Peyer's patch (tissue), 4 donors: ENCODE data around the gene G6PC3.

Source experiments
- POLR2A ChIP-seq, 2 donors: fragments of 450-650 bp; IDR thresholded peaks; one replicate each; pipeline ENCODE4 v1.5.1; 2017; ENCODE audit warnings: antibody characterized with exemption in 2 of 2, mild to moderate bottlenecking in 2 of 2, moderate library complexity in 2 of 2
- TF ChIP-seq, protein P1 (sequence below), 6 experiments: fragments of 450-650 bp in 4 of 6; fragments of 200-600 bp in 2 of 6; sonication (generic) in 1 of 6; IDR thresholded peaks; one replicate each; pipeline ENCODE4 v1.5.1; 2017 to 2019; ENCODE audit warnings: antibody characterized with exemption in 6 of 6, mild to moderate bottlenecking in 3 of 6, moderate library complexity in 1 of 6

DNA sequence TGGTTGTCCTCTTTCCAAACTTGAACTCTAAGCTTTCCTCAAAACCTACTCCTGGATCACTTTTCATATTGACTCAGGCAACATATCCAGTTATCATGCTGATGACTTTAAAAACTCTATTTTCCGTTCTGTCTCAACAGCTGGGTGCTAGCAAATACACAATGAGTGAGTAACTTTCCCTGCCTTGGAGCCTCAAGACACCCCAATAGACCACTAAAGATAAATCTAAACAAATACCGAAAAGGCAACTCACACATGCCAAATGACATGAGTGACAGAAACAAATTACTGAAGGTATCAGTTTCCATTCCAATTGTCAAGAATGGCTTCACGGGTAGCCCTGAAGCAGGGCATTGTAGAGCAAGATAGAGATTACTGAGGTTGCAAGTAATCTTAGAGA, 40.1 kb upstream of the G6PC3 start:
- TF ChIP-seq, protein P1, sequence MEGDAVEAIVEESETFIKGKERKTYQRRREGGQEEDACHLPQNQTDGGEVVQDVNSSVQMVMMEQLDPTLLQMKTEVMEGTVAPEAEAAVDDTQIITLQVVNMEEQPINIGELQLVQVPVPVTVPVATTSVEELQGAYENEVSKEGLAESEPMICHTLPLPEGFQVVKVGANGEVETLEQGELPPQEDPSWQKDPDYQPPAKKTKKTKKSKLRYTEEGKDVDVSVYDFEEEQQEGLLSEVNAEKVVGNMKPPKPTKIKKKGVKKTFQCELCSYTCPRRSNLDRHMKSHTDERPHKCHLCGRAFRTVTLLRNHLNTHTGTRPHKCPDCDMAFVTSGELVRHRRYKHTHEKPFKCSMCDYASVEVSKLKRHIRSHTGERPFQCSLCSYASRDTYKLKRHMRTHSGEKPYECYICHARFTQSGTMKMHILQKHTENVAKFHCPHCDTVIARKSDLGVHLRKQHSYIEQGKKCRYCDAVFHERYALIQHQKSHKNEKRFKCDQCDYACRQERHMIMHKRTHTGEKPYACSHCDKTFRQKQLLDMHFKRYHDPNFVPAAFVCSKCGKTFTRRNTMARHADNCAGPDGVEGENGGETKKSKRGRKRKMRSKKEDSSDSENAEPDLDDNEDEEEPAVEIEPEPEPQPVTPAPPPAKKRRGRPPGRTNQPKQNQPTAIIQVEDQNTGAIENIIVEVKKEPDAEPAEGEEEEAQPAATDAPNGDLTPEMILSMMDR (IDR thresholded peaks at IDR 0.05) = no peak
- TF ChIP-seq POLR2A (IDR thresholded peaks at IDR 0.05) = no peak
